IPS-NIHi7 (cell line): Measurements from ENCODE around the gene TNC.
A peak's percentile ranks its signal among the peaks of the same experiment; 100 is the strongest.

Experiments used
- DNase-seq: peaks from one replicate; pipeline ENCODE4 v3.0.0; 2012; ENCODE audit warnings: mixed read lengths; ENCODE audit errors: extremely low spot score

Gene TNC

GRCh38 chr9:115099901-115100300 lies 18.1 kb downstream of the TNC start:
- peak; percentile 66 for DNase-seq

- no peak for DNase-seq
Measured at GRCh38 chr9:115098226-115098965, 19.6 kb downstream of the TNC start.

DNA sequence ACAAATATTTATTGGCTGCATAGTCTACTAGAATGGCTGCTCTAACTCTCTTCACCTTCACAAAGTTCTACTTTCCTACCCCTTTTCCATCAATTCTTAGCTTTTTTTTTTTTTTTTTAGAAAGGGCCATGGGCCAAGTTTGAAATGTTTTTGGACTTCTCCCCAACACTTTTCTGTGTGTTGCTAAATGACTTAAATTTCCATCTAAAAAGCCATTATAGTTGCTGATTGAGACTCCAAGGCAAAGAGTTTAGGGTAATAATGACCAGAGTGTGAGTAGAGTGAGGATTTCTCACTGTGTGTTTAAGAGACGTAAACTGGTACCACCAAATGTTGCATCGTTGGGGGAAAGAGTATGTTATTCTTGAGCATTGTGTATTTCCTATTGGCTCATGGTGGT lies 24.4 kb downstream of the TNC start:
- no peak for DNase-seq

DNA sequence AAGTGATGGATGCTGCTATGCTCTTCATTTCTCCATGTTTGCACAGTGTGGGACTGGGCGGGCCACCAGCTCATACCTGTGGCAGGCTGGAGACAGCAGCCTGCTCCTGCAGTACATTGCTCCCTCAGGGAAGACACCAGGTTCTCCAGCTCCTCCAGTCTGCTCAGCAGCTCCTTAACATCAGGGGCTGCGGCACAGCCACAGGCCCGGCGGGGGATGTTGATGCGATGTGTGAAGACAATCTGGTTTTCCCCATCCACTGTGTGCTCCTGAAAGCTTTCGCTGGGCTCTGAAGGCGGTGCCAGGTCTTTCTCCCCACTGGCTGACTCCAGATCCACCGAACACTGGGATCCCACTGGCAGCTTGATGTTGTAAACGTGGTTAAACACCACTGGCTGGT lies 27.5 kb downstream of the TNC start:
- no peak for DNase-seq

GRCh38 chr9:115088860-115089259 lies 29.1 kb downstream of the TNC start:
- DNase-seq = no peak

GRCh38 chr9:115086886-115087285 lies 31.1 kb downstream of the TNC start:
- DNase-seq = no peak

GRCh38 chr9:115086461-115086860 lies 31.5 kb downstream of the TNC start:
- DNase-seq = no peak

DNA sequence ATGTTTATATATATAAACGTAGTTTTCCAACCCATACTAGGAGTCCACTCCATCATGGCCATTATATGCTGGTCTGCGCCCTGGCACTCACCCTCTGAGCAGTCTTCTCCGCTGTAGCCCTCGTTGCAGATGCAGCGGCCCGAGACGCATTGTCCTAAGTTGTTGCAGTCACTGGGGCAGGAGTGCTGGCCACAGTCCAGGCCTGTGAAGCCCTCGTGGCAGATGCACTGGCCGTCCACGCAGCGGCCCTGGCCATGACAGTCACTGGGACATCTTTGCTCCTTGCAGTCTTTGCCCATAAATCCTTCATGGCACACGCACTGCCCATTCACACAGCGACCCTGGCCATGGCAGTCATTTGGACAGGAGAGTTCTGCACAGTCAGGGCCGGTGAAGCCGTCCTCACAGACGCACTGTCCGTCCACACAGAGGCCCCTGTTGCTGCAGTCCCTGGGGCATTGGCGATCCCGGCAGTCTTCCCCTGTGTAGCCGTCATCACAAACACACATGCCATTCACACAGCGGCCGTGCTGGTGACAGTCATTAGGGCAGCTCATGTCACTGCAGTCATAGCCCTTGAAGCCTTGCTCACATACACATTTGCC lies 32.1 kb downstream of the TNC start:
- no peak for DNase-seq

- DNase-seq = no peak
Measured at GRCh38 chr9:115084709-115085108, 33.2 kb downstream of the TNC start.

GRCh38 chr9:115084157-115084556 lies 33.8 kb downstream of the TNC start:
- no peak for DNase-seq

GRCh38 chr9:115080242-115080641 lies 37.7 kb downstream of the TNC start:
- DNase-seq = no peak

GRCh38 chr9:115079156-115079555 lies 38.8 kb downstream of the TNC start:
- DNase-seq = no peak

GRCh38 chr9:115073456-115073855 lies 44.5 kb downstream of the TNC start:
- DNase-seq = no peak

- DNase-seq = no peak
Measured at GRCh38 chr9:115071176-115071575, 46.8 kb downstream of the TNC start.

- DNase-seq = no peak
Measured at GRCh38 chr9:115069771-115070170, 48.2 kb downstream of the TNC start.

GRCh38 chr9:115069302-115069701 lies 48.7 kb downstream of the TNC start:
- DNase-seq = no peak

DNA sequence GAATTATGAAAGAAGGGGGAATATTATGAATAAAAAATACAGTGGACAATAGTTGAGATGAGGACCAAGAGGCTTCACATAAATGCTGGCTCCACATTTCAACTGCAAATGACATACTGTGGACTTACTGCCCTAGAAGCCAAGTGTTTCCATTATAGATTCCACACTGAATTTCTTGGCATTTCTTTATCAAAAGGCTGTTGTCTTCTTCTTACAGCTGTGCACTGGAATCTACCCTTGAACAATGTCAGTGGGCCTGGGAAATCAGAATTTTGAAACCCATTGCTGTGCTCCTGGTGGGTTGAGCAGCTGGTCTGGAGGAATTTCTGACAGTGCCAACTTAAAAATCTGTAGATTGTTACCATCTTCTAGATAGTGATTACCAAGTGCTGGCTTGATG lies 49.9 kb downstream of the TNC start:
- DNase-seq = no peak

GRCh38 chr9:115063058-115063845 lies 54.7 kb downstream of the TNC start:
- DNase-seq = peak; percentile 35

DNA sequence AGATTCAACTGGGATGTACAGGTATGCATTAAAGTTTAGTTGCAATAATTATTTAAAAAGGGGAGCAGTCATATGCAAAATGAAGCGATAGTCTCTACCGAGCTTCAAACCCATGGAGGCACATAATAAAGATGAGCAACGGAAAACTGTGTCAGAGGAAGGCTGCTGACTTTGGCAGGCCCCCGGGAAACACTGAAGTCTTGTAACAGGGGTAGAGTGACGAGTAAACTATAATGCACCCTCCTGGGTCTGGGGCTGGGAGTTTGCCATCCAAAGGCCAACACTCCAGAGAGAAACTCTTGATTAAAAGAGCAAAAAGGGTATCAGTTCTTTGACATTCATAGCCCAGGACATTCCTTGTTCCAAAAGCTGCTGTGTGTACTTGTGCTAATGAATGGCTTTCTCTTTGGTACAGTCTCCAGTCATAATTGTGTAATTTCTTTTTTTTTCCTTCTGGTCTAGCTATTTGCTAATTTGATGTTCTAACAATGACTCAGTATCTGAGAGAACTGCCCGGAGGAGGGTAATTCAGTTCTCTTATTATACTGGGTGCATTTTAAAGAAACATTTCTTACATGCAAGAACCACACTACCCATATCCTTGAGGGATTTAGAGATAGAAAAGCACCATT lies 59.2 kb downstream of the TNC start:
- DNase-seq = no peak

DNA sequence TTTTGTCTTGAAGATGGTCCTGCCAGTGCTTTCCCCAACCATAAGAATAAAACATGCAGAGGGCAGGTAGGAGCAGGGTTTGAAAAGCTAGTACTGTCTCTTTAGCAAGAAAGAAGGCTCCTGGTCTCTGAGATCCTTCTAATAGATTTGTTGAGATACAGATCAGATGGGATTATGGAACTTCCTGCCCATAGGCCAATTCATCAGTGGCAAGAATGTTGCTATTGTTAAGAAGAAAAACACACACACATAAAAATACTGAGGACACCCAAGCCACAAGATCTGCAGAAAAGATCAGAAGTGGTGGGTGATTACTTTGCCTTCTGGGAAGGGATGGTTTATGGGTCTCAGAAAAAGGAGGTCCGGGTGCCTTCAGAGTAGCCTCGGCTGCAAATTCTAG lies 59.8 kb downstream of the TNC start:
- DNase-seq = no peak

GRCh38 chr9:115057559-115057958 lies 60.4 kb downstream of the TNC start:
- DNase-seq = no peak

DNA sequence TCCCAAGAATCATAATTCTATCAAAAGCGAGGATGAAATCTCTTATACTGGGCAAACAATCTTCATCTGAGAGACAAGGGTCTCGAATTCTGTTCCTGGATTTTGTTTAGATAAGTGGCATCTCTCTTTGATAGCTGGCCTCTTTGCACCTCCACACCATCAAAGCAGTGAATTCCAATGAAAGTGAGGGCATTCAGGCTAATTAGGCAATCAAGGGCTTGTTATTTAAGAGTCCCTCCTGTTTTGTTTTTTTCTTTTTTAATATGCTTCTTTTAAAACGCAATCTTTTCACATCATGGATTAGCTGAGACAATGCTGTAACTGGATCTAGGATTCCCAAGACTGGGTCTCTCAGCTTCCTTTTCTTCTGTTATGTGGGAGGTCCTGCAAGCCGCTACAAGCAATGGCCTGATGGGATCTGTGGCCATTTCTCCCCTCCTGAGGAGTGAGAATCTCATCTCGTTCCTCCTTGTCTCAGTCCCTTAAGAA lies 67.9 kb downstream of the TNC start:
- no peak for DNase-seq
